Measurements from ENCODE around the gene USP1.

GRCh38 chr1:62452951-62453350 is 16.1 kb downstream of the USP1 start:
- TF ChIP-seq GABPA (IDR thresholded peaks at IDR 0.05 in 1 of 2, conservative IDR thresholded peaks at IDR 0.05 in 1 of 2) = no peak
- no peak for TF ChIP-seq YY1 (IDR thresholded peaks at IDR 0.05)
- TF ChIP-seq CTCF (IDR thresholded peaks at IDR 0.05; ENCODE audit: low read depth, low read length, missing input control) = no peak
- TF ChIP-seq TAF1 (conservative IDR thresholded peaks at IDR 0.05) = no peak
- no peak for TF ChIP-seq SP1 (IDR thresholded peaks at IDR 0.05)
- TF ChIP-seq MAX (IDR thresholded peaks at IDR 0.05) = no peak
- TF ChIP-seq HNF4A (conservative IDR thresholded peaks at IDR 0.05) = no peak
- TF ChIP-seq NR2F2 (IDR thresholded peaks at IDR 0.05) = no peak
- no peak for TF ChIP-seq REST (IDR thresholded peaks at IDR 0.05)
- no peak for TF ChIP-seq FOXA1 (IDR thresholded peaks at IDR 0.05)
- TF ChIP-seq ZBTB33 (IDR thresholded peaks at IDR 0.05) = no peak
